NB4 (cell line): ENCODE data around the gene TGFB1.

Source experiments
- CTCF ChIP-seq: IDR thresholded peaks from one replicate; pipeline ENCODE4 v1.5.1; 2012; ENCODE audit warnings: low read depth, low read length
- TF ChIP-seq, protein P1 (sequence below): IDR thresholded peaks from 2 replicates; pipeline ENCODE4 v1.6.1; 2011; ENCODE audit warnings: low read depth, low read length

GRCh38 chr19:41324231-41324702 is 29.5 kb downstream of the TGFB1 start:
- TF ChIP-seq, protein P1, sequence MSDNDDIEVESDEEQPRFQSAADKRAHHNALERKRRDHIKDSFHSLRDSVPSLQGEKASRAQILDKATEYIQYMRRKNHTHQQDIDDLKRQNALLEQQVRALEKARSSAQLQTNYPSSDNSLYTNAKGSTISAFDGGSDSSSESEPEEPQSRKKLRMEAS: no peak
- TF ChIP-seq CTCF: no peak
